H1 (cell line): ENCODE results near the gene WDR7. TPM values are rescaled to one million over a fixed set of nuclear protein-coding genes. Genes with fewer than 3 reads are reported as not detected.

Source experiments
- POLR2A ChIP-seq, 2 experiments: IDR thresholded peaks; 1 replicate in 1 of 2; 2 replicates in 1 of 2; pipeline ENCODE4 v1.6.1; 2011; ENCODE audit warnings: low read depth in 2 of 2, low read length in 2 of 2, mild to moderate bottlenecking in 2 of 2; ENCODE audit errors: control extremely low read depth in 1 of 2
- SIN3A ChIP-seq, 2 experiments: IDR thresholded peaks in 1 of 2; conservative IDR thresholded peaks in 1 of 2; 2 replicates each; pipeline ENCODE4 v1.6.1; 2011 to 2012; ENCODE audit warnings: low read length in 2 of 2, improper control_type of control experiment in 1 of 2, low read depth in 1 of 2, mild to moderate bottlenecking in 1 of 2
- polyA plus RNA-seq, 7 experiments: library from polyadenylated mRNA; depleted of rRNA in 3 of 7; stranded (reverse) in 5 of 7; unstranded in 2 of 7; fragments of >200 nt in 5 of 7; fragments of 200-250 nt in 2 of 7; gene quantifications; 1 replicate in 5 of 7; 2 replicates in 1 of 7; 4 replicates in 1 of 7; pipeline versions ENCODE4 v1.2.1 to v1.2.3, GENCODE V29; 2011 to 2013; ENCODE audit warnings: missing spikeins in 2 of 7, mixed read lengths in 2 of 7
- total RNA-seq: library from RNA; stranded (reverse); fragmentation: NEBNext Ultra II Directional; extraction: Animal tissue kit (Norgen Biotek cat#: 25700); gene quantifications from 2 replicates; pipeline ENCODE4 v1.2.1, GENCODE V29; 2021

Gene WDR7
- total and polyA plus RNA-seq, 2 of the 8 experiments (the other 6 are each of a cell fraction or from before 2014, with no cell fraction given): 5.5 to 15.2 TPM

- TF ChIP-seq POLR2A (IDR thresholded peaks at IDR 0.05; ENCODE audit: control extremely low read depth in 1 of 2, low read depth in 2 of 2, low read length in 2 of 2) (no peak), SIN3A (conservative IDR thresholded peaks at IDR 0.05 in 1 of 2, IDR thresholded peaks at IDR 0.05 in 1 of 2; ENCODE audit: low read depth in 1 of 2, low read length in 2 of 2) (no peak)
- TF ChIP-seq, all 59 proteins: peak for 0
Measured at GRCh38 chr18:56987236-56987635, 336.1 kb downstream of the WDR7 start (continued).
